CD4-positive, alpha-beta T cell treated with Interleukin-10 for 1 hour (primary cell): ENCODE results near the gene LTA4H.
A peak's percentile ranks its signal among the peaks of the same experiment; 100 is the strongest.

Source experiments
- DNase-seq: peaks from one replicate; pipeline ENCODE4 v3.0.0-alpha.2; 2020

LTA4H gene

GRCh38 chr12:96033549-96034389 is 1.6 kb downstream of the LTA4H start:
- DNase-seq: no peak

GRCh38 chr12:96029826-96030225 is 5.6 kb downstream of the LTA4H start:
- no peak for DNase-seq

GRCh38 chr12:96028538-96028937 is 6.8 kb downstream of the LTA4H start:
- no peak for DNase-seq

- no peak for DNase-seq
These were observed 9.1 kb downstream of the LTA4H start for GRCh38 chr12:96026331-96026730.

- DNase-seq: no peak
These were observed 9.9 kb downstream of the LTA4H start for GRCh38 chr12:96025518-96025917.

GRCh38 chr12:96020314-96021003 is 14.9 kb downstream of the LTA4H start:
- no peak for DNase-seq

GRCh38 chr12:96015672-96016071 is 19.7 kb downstream of the LTA4H start:
- DNase-seq: no peak

GRCh38 chr12:96014943-96015599 is 20.3 kb downstream of the LTA4H start:
- no peak for DNase-seq

- no peak for DNase-seq
These were observed 27.7 kb downstream of the LTA4H start for GRCh38 chr12:96007729-96008128.

- no peak for DNase-seq
These were observed 28.7 kb downstream of the LTA4H start for GRCh38 chr12:96006727-96007126.

GRCh38 chr12:96000858-96001257 is 34.5 kb downstream of the LTA4H start:
- DNase-seq: no peak

- no peak for DNase-seq
These were observed 35.9 kb downstream of the LTA4H start for GRCh38 chr12:95999484-95999883.

- DNase-seq: peak; percentile 73
These were observed 36.6 kb downstream of the LTA4H start for GRCh38 chr12:95998611-95999286.

- DNase-seq: no peak
These were observed 37.4 kb downstream of the LTA4H start for GRCh38 chr12:95997911-95998510.

GRCh38 chr12:95997276-95997675 is 38.1 kb downstream of the LTA4H start:
- DNase-seq: no peak

- no peak for DNase-seq
These were observed 39.2 kb downstream of the LTA4H start, which contains the start of gene HAL for GRCh38 chr12:95996034-95996658. TSS of gene HAL (minus strand) at chr12:95996344. CDS start at chr12:95995910, 434 bp downstream.

- no peak for DNase-seq
These were observed 40.0 kb downstream of the LTA4H start for GRCh38 chr12:95995238-95996031.

- DNase-seq: no peak
These were observed 40.9 kb downstream of the LTA4H start for GRCh38 chr12:95994476-95994875.

GRCh38 chr12:95993907-95994306 is 41.5 kb downstream of the LTA4H start:
- no peak for DNase-seq

GRCh38 chr12:95990136-95990535 is 45.3 kb downstream of the LTA4H start:
- no peak for DNase-seq

- DNase-seq: no peak
These were observed 45.8 kb downstream of the LTA4H start for GRCh38 chr12:95989504-95990123.
